Measurements from ENCODE around the gene ANKRD12. TPM values are rescaled to one million over a fixed set of nuclear protein-coding genes. Genes with fewer than 3 reads are reported as not detected.

ANKRD12 gene
- total and polyA plus RNA-seq, 11 donors: 7.7 to 70.9 (median 52.0) TPM

- intact Hi-C loops (cut with DNase I): loop anchor here in 1 of 10 donors (10.0 kb wide), 1 partner anchor 254 kb away; no protein-coding TSS in a partner anchor
- TF ChIP-seq CTCF (IDR thresholded peaks at IDR 0.05) (no peak), POLR2A (IDR thresholded peaks at IDR 0.05) (no peak)
- WGBS, 4 donors: 42 to 98% (median 84%) methylated on average over 2 of the region's 2 CpGs
- Histone ChIP-seq H3K27ac (no peak overlapping the region), H3K36me3 (no peaks in the 10 kb centered on the region), H3K27me3 (no peaks in the 10 kb centered on the region), H3K4me1 (peaks cover 0 to 5% (median 1%) of the 10 kb centered on the region in 12 donors), H3K4me3 (no peak overlapping the region), H3K9me3 (peaks cover 0 to 18% (median 2%) of the 10 kb centered on the region in 12 donors)
- ATAC-seq: no peak
- DNase-seq: no peak
These were observed 192.2 kb downstream of the ANKRD12 start for GRCh38 chr18:9328776-9329175.

- Histone ChIP-seq H3K9me3 (peaks cover 0 to 18% (median 2%) of the 10 kb centered on the region in 12 donors), H3K4me1 (peaks cover 0 to 9% (median 3%) of the 10 kb centered on the region in 12 donors), H3K36me3 (no peaks in the 10 kb centered on the region), H3K27ac (no peak overlapping the region), H3K27me3 (no peaks in the 10 kb centered on the region), H3K4me3 (no peak overlapping the region)
- DNase-seq (no peak), ATAC-seq (no peak)
- intact Hi-C loops (cut with DNase I): loop anchor here in 1 of 10 donors (10.0 kb wide), 1 partner anchor 255 kb away; no protein-coding TSS in a partner anchor
- TF ChIP-seq POLR2A (IDR thresholded peaks at IDR 0.05) (no peak), CTCF (IDR thresholded peaks at IDR 0.05) (no peak)
- WGBS, 4 donors: 42 to 100% (median 96%) methylated on average over 1 of the region's 1 CpG
These were observed 192.9 kb downstream of the ANKRD12 start for GRCh38 chr18:9329471-9329870.

- Histone ChIP-seq H3K27me3 (no peaks in the 10 kb centered on the region), H3K9me3 (peaks cover 0 to 18% (median 2%) of the 10 kb centered on the region in 12 donors), H3K4me3 (no peak overlapping the region), H3K4me1 (peaks cover 0 to 12% (median 5%) of the 10 kb centered on the region in 12 donors), H3K36me3 (no peaks in the 10 kb centered on the region), H3K27ac (no peak overlapping the region)
- TF ChIP-seq CTCF (IDR thresholded peaks at IDR 0.05): no peak
- TF ChIP-seq POLR2A (IDR thresholded peaks at IDR 0.05): no peak
- DNase-seq: no peak
- ATAC-seq: no peak
- intact Hi-C loops (cut with DNase I): loop anchor here (5.0 to 10.0 kb wide), 8 partner anchors 113 to 444 kb away; partner anchors contain the start of genes RALBP1 (in 3 of the 10) and ANKRD12 (in 1 of the 10)
- WGBS, 4 donors: 55 to 80% (median 69%) methylated on average over 3 of the region's 3 CpGs
These were observed 193.8 kb downstream of the ANKRD12 start for GRCh38 chr18:9330419-9330818.

- Histone ChIP-seq H3K4me1 (peaks cover 0 to 31% (median 10%) of the 10 kb centered on the region in 12 donors), H3K4me3 (peak overlapping the region; percentile 32 to 93 (median 82)), H3K27me3 (no peaks in the 10 kb centered on the region), H3K27ac (peak overlapping the region in 10 of 12 donors; percentile 11 to 89 (median 53)), H3K36me3 (peaks cover 0 to 15% (median 12%) of the 10 kb centered on the region in 9 donors), H3K9me3 (peaks cover 0 to 8% (median 0%) of the 10 kb centered on the region in 12 donors)
- ATAC-seq: peak in 3 of 4 donors; percentile 51 to 64 (median 55)
- WGBS, 4 donors: 35 to 40% (median 37%) methylated on average over 49 to 52 of the region's 52 CpGs
- intact Hi-C loops (cut with DNase I): loop anchor here (1.0 to 10.0 kb wide), 11 partner anchors 116 to 441 kb away; partner anchors contain the start of genes RALBP1 (in 5 of the 10) and ANKRD12 (in 1 of the 10)
- DNase-seq: peak in 3 of 5 donors; percentile 22 to 32 (median 30)
- no peak for TF ChIP-seq POLR2A (IDR thresholded peaks at IDR 0.05)
- no peak for TF ChIP-seq CTCF (IDR thresholded peaks at IDR 0.05)
These were observed 197.1 kb downstream of the ANKRD12 start for GRCh38 chr18:9333441-9334328.

Data from heart left ventricle (tissue), 16 donors.